ENCODE measurements around the gene CHN2.
A peak's percentile ranks its signal among the peaks of the same experiment; 100 is the strongest.

The CHN2 gene

GRCh38 chr7:29190349-29191045 lies 4.1 kb upstream of the CHN2 start:
- H3K4me1 ChIP-seq (ENCODE audit: control insufficient read depth, insufficient read depth, low read length) = peaks cover 4% of the 10 kb centered on the region
- peaks cover 41% of the 10 kb centered on the region for H3K27me3 ChIP-seq (ENCODE audit: control insufficient read depth, insufficient read depth, low read length)
- H3K4me2 ChIP-seq (ENCODE audit: low read length) = no peak overlapping the region
- H3K9ac ChIP-seq (ENCODE audit: low read depth, low read length) = no peak overlapping the region
- H3K4me3 ChIP-seq (ENCODE audit: low read length) = no peak overlapping the region
- H3K9me3 ChIP-seq (replicated peaks; ENCODE audit: low read length) = no peaks in the 10 kb centered on the region
- no peaks in the 10 kb centered on the region for H3K36me3 ChIP-seq (ENCODE audit: insufficient read depth, low read length)

DNA sequence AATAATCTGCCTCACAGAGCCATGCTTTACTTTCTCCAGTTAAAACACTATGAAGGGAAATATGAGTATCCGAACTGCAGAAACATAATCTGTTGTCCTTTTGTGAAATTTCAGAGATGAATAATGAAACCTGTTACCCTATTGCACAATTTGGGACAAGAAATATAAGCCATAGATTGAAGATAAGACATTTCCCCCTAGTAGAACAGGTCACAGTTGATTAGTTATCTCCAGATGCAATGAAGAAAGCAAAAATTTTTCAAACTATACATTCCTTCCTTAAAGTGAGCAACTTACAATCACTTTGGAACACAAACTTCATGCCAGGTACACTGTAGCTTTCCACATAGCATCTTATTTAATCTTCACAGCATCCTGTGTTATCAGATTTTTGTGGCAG lies 2.3 kb upstream of the CHN2 start:
- no peak overlapping the region for H3K4me2 ChIP-seq (ENCODE audit: low read length)
- H3K9ac ChIP-seq (ENCODE audit: low read depth, low read length) = no peak overlapping the region
- H3K27me3 ChIP-seq (ENCODE audit: control insufficient read depth, insufficient read depth, low read length) = peaks cover 59% of the 10 kb centered on the region
- H3K4me1 ChIP-seq (ENCODE audit: control insufficient read depth, insufficient read depth, low read length) = peaks cover 4% of the 10 kb centered on the region
- no peaks in the 10 kb centered on the region for H3K9me3 ChIP-seq (replicated peaks; ENCODE audit: low read length)
- H3K4me3 ChIP-seq (ENCODE audit: low read length) = no peak overlapping the region
- no peaks in the 10 kb centered on the region for H3K36me3 ChIP-seq (ENCODE audit: insufficient read depth, low read length)

DNA sequence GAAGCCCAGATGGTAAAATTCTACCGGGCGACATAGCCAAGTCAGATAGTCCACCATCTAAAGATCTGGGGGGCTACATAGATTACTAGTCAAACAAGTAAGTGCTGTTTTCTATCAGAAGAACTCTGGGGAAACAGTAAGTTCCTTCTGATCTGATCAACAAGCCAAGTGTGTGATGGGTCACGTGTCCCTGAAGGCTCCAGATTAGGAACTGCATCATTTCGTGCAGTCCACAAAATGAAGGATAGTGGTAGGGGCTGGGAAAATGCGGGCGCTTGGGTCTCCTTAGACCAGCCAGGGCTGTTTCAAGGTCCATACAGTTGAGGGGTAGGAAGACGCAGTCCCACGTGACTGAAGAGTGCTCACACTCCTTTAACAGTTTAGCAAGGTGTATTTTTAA lies 1.8 kb upstream of the CHN2 start:
- Histone ChIP-seq H3K9me3 (replicated peaks; ENCODE audit: low read length) (no peaks in the 10 kb centered on the region), H3K4me3 (ENCODE audit: low read length) (no peak overlapping the region), H3K4me2 (ENCODE audit: low read length) (no peak overlapping the region), H3K9ac (ENCODE audit: low read depth, low read length) (no peak overlapping the region), H3K4me1 (ENCODE audit: control insufficient read depth, insufficient read depth, low read length) (peaks cover 4% of the 10 kb centered on the region), H3K36me3 (ENCODE audit: insufficient read depth, low read length) (no peaks in the 10 kb centered on the region), H3K27me3 (ENCODE audit: control insufficient read depth, insufficient read depth, low read length) (peaks cover 64% of the 10 kb centered on the region)

DNA sequence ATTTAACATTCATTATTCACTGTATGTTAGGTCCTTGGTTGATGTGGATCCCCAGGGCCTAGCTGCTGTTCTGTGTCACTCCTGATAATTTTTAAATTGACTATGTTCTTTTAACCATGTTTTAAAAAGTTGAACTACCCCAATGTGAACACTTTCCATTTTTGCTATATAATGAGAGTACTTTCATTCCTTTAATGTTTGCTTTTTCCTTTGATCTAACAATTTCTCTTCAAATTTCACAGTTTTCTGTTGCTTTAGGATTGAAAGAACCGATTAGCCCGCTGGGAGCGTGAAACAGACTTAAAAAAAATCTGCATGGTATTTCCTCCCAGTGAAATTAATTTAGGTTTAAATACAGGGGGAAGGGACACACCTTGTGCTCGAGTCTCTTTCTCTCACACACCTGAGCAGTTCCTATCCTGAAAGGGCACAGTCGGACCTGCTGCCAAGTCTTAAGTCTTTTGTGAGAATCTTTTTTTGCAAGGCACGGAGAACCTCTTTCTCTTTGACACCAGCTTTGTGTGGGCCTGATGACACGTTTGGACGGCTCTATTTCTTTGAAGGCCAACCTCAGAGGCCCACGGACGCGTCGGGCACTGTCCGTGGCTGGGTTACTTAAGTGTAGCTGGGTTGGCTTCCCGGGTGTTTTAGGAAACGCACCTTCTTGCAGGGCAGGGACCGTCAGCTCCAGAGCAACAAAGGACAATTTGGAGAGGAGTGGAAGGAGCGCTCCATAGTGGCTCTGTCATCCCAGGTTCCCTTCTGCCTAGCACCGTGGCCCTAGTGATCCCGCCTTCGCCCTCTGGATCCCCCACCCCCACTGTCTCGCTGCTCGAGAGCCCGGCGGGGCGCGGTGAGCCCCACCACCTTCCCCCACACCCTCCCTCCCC lies 1.0 kb upstream of the CHN2 start:
- Histone ChIP-seq H3K4me3 (ENCODE audit: low read length) (no peak overlapping the region), H3K9me3 (replicated peaks; ENCODE audit: low read length) (no peaks in the 10 kb centered on the region), H3K36me3 (ENCODE audit: insufficient read depth, low read length) (no peaks in the 10 kb centered on the region), H3K4me1 (ENCODE audit: control insufficient read depth, insufficient read depth, low read length) (peaks cover 4% of the 10 kb centered on the region), H3K9ac (ENCODE audit: low read depth, low read length) (no peak overlapping the region), H3K4me2 (ENCODE audit: low read length) (no peak overlapping the region), H3K27me3 (ENCODE audit: control insufficient read depth, insufficient read depth, low read length) (peaks cover 70% of the 10 kb centered on the region)

DNA sequence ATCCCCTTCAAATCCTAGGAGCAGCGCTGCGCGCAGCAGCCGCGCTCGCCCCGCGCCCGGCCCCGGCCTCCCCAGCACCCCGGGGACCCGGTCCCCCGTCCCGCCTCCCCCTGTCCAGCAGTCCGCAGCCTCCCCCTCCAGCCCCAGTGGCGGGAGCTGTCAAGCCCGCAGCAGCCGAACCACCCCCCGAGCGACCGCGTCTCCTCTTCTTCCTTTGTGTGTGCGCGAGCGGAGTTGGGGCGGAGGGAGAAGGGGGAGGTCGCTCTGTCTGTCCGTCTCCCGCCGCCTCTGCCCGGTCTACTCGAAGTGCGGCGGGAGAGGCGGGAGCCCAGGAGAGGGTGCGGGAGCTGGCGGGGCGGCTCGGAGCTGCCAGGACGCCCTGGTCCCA lies 375 bp upstream of the CHN2 start:
- H3K36me3 ChIP-seq (ENCODE audit: insufficient read depth, low read length) = no peaks in the 10 kb centered on the region
- H3K27me3 ChIP-seq (ENCODE audit: control insufficient read depth, insufficient read depth, low read length) = peaks cover 76% of the 10 kb centered on the region
- H3K4me3 ChIP-seq (ENCODE audit: low read length) = peak overlapping the region; percentile 76
- H3K4me2 ChIP-seq (ENCODE audit: low read length) = peak overlapping the region; percentile 96
- no peak overlapping the region for H3K9ac ChIP-seq (ENCODE audit: low read depth, low read length)
- no peaks in the 10 kb centered on the region for H3K9me3 ChIP-seq (replicated peaks; ENCODE audit: low read length)
- peaks cover 4% of the 10 kb centered on the region for H3K4me1 ChIP-seq (ENCODE audit: control insufficient read depth, insufficient read depth, low read length)

DNA sequence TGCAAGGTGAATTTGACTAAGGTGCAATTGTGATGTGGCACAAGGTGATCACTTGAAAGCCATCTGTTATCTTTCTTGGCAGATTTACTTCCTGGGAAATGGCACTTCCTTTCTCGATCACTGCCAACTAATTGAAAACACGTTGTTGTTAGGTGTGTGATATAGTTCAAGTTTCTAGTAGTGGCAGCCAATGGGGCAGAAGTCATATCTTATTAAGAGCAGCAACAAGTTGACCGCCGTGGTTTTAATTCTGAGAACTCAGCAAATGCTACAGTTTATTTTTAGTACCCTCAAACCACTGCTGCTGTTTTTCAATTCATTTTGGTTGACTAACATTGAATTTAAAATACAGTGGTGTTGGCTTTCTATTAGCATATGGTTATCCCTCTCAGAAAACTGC lies 1.6 kb downstream of the CHN2 start:
- Histone ChIP-seq H3K4me2 (ENCODE audit: low read length) (no peak overlapping the region), H3K9ac (ENCODE audit: low read depth, low read length) (no peak overlapping the region), H3K9me3 (replicated peaks; ENCODE audit: low read length) (no peaks in the 10 kb centered on the region), H3K27me3 (ENCODE audit: control insufficient read depth, insufficient read depth, low read length) (peaks cover 78% of the 10 kb centered on the region), H3K36me3 (ENCODE audit: insufficient read depth, low read length) (no peaks in the 10 kb centered on the region), H3K4me3 (ENCODE audit: low read length) (no peak overlapping the region), H3K4me1 (ENCODE audit: control insufficient read depth, insufficient read depth, low read length) (peaks cover 4% of the 10 kb centered on the region)

DNA sequence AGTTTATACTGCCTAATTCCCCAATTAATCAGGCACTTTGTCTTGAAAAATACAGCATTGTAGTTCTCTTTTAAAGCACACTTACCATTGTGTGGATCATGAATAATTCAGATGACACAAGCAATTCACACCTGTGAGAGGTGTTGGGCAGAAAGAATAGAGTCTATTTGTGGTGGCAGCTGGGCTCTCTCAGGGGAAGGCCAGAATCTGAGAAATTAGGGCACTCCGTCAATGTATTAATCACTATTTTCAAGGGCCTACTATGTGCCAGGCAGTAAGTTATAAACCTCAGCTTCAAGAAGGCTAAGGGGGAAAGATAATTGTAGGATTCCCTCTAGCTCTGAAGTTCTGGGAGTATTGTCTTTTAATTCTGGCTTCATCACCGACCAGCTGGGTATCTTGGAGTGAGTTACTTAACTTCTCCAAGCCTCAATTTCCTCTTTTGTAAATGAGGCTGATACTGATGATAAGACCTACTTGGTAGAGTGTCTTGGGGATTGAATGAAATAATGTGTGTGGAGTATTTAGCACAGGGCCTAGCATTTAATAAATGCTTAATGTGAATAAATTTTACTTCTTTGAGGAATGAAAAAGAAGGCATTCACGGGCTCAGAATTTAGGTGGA lies 2.5 kb downstream of the CHN2 start:
- Histone ChIP-seq H3K4me3 (ENCODE audit: low read length) (no peak overlapping the region), H3K4me1 (ENCODE audit: control insufficient read depth, insufficient read depth, low read length) (peaks cover 4% of the 10 kb centered on the region), H3K27me3 (ENCODE audit: control insufficient read depth, insufficient read depth, low read length) (peaks cover 73% of the 10 kb centered on the region)

GRCh38 chr7:29197916-29198315 lies 3.3 kb downstream of the CHN2 start:
- H3K4me2 ChIP-seq (ENCODE audit: low read length) = no peak overlapping the region
- no peaks in the 10 kb centered on the region for H3K36me3 ChIP-seq (ENCODE audit: insufficient read depth, low read length)
- peaks cover 66% of the 10 kb centered on the region for H3K27me3 ChIP-seq (ENCODE audit: control insufficient read depth, insufficient read depth, low read length)
- no peak overlapping the region for H3K4me3 ChIP-seq (ENCODE audit: low read length)
- H3K9me3 ChIP-seq (replicated peaks; ENCODE audit: low read length) = no peaks in the 10 kb centered on the region
- no peak overlapping the region for H3K9ac ChIP-seq (ENCODE audit: low read depth, low read length)
- H3K4me1 ChIP-seq (ENCODE audit: control insufficient read depth, insufficient read depth, low read length) = peaks cover 4% of the 10 kb centered on the region

More for the DNA sequence above, 2.5 kb downstream of the CHN2 start:
- H3K9ac ChIP-seq (ENCODE audit: low read depth, low read length) = no peak overlapping the region
- no peaks in the 10 kb centered on the region for H3K9me3 ChIP-seq (replicated peaks; ENCODE audit: low read length)
- no peak overlapping the region for H3K4me2 ChIP-seq (ENCODE audit: low read length)
- H3K36me3 ChIP-seq (ENCODE audit: insufficient read depth, low read length) = no peaks in the 10 kb centered on the region

- Histone ChIP-seq H3K9ac (ENCODE audit: low read depth, low read length) (no peak overlapping the region), H3K9me3 (replicated peaks; ENCODE audit: low read length) (no peaks in the 10 kb centered on the region), H3K4me1 (ENCODE audit: control insufficient read depth, insufficient read depth, low read length) (peaks cover 3% of the 10 kb centered on the region), H3K4me2 (ENCODE audit: low read length) (no peak overlapping the region), H3K27me3 (ENCODE audit: control insufficient read depth, insufficient read depth, low read length) (peaks cover 60% of the 10 kb centered on the region), H3K36me3 (ENCODE audit: insufficient read depth, low read length) (no peaks in the 10 kb centered on the region), H3K4me3 (ENCODE audit: low read length) (no peak overlapping the region)
Observed at GRCh38 chr7:29199776-29200175, 5.2 kb downstream of the CHN2 start.

- H3K4me2 ChIP-seq (ENCODE audit: low read length) = no peak overlapping the region
- no peak overlapping the region for H3K4me3 ChIP-seq (ENCODE audit: low read length)
- no peaks in the 10 kb centered on the region for H3K9me3 ChIP-seq (replicated peaks; ENCODE audit: low read length)
- H3K27me3 ChIP-seq (ENCODE audit: control insufficient read depth, insufficient read depth, low read length) = peaks cover 41% of the 10 kb centered on the region
- no peak overlapping the region for H3K9ac ChIP-seq (ENCODE audit: low read depth, low read length)
- H3K36me3 ChIP-seq (ENCODE audit: insufficient read depth, low read length) = no peaks in the 10 kb centered on the region
- H3K4me1 ChIP-seq (ENCODE audit: control insufficient read depth, insufficient read depth, low read length) = no peaks in the 10 kb centered on the region
Observed at GRCh38 chr7:29202651-29203069, 8.1 kb downstream of the CHN2 start.

DNA sequence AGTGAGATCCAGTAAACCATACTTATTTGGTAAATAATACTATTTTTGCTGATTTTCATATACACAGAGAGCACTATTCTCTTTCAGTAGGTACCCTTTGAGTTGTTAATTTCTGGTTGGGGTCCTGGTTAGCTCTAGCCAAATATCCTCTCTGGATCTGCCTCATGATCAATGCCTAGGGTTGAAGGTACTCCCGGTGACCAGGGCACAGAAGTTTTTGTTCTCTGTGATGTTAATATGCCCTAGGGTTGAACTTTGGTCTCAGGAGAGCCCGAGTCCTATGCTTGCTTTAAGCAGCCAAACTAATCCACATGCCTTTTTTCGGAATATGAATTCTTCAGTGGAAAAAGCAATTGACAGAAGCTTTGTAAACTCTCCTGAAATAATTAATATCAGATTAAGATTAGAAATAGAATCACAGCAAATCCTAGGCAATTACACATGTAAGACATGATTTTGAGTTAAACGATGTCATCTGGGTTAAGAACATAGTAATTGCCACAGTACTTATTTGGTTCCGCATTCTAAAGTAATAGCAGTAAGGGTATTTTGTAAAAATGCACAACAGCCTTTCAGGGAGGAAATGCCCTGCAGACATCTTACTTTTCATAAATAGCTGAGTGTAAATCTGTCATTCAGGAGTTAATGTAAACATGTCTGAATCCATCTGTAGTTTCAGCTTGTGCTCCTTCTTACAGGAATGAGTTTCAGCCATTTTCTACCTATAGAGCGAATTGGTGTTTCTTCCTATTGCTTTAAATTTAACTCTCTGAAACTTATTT lies 10.1 kb downstream of the CHN2 start:
- H3K27me3 ChIP-seq (ENCODE audit: control insufficient read depth, insufficient read depth, low read length) = peaks cover 26% of the 10 kb centered on the region
- H3K4me3 ChIP-seq (ENCODE audit: low read length) = no peak overlapping the region
- H3K9ac ChIP-seq (ENCODE audit: low read depth, low read length) = no peak overlapping the region
- no peaks in the 10 kb centered on the region for H3K36me3 ChIP-seq (ENCODE audit: insufficient read depth, low read length)
- no peaks in the 10 kb centered on the region for H3K4me1 ChIP-seq (ENCODE audit: control insufficient read depth, insufficient read depth, low read length)
- H3K4me2 ChIP-seq (ENCODE audit: low read length) = no peak overlapping the region
- H3K9me3 ChIP-seq (replicated peaks; ENCODE audit: low read length) = no peaks in the 10 kb centered on the region

All from skeletal muscle satellite cell (primary cell).